IMR-90 (cell line): ENCODE results near the gene ASXL3.

Experiments
- CTCF ChIP-seq: conservative IDR thresholded peaks from 2 replicates; pipeline ENCODE4 v1.5.1; 2012; ENCODE audit warnings: mild to moderate bottlenecking, low read depth, low read length, improper control_type of control experiment
- MXI1 ChIP-seq: IDR thresholded peaks from 2 replicates; pipeline ENCODE4 v1.6.1; 2012; ENCODE audit warnings: low read depth, mild to moderate bottlenecking, low read length, moderate library complexity, borderline replicate concordance

GRCh38 chr18:33702625-33703024 lies 124.6 kb downstream of the ASXL3 start:
- TF ChIP-seq MXI1 (no peak), CTCF (no peak)
